ENCODE data around the gene RNU5D-1. TPM values are rescaled to one million over a fixed set of nuclear protein-coding genes. Genes with fewer than 3 reads are reported as not detected.

The RNU5D-1 gene
- total RNA-seq, 2 experiments from 2014 or later: not detected

GRCh38 chr1:44695671-44696070, 35.3 kb downstream of the RNU5D-1 start:
- Mint-ChIP-seq H3K27me3 (peaks cover 5% of the 10 kb centered on the region), H3K36me3 (ENCODE audit: low read depth) (no peaks in the 10 kb centered on the region), H3K4me1 (ENCODE audit: low read depth) (peaks cover 14% of the 10 kb centered on the region), H3K27ac (no peak overlapping the region), H3K4me3 (no peak overlapping the region), H3K9me3 (no peaks in the 10 kb centered on the region)
- no peak overlapping the region for H3K4me3 ChIP-seq (ENCODE audit: low read length)
- no peak overlapping the region for H3K27ac ChIP-seq (ENCODE audit: low read depth in 1 of 2, low read length in 2 of 2)
- H3K9me3 ChIP-seq (ENCODE audit: control insufficient read depth in 1 of 2, insufficient read depth in 1 of 2, low read length in 2 of 2): no peaks in the 10 kb centered on the region
- peaks cover 16% of the 10 kb centered on the region for H3K4me1 ChIP-seq (ENCODE audit: insufficient read depth, low read length)
- ATAC-seq (ENCODE audit: poor library complexity): no peak
- H3K27me3 ChIP-seq (ENCODE audit: control insufficient read depth in 1 of 2, insufficient read depth in 2 of 2, low read length in 2 of 2): no peaks in the 10 kb centered on the region
- ChIA-PET POLR2A (interaction anchor here (0.8 to 2.6 kb wide), 4 partner anchors 12 to 644 kb away, joined by 3 to 16 read pairs (median 10); partner anchors contain the start of genes ARMH1, MUTYH, TMEM53 and TOE1), CTCF (interaction anchor here (0.8 kb wide), 1 partner anchor 49 kb away, joined by 4 read pairs; no protein-coding TSS in a partner anchor)
- intact Hi-C loops (cut with DNase I, micrococcal nuclease): no loop called here
- H3K36me3 ChIP-seq (ENCODE audit: insufficient read depth, low read length): no peaks in the 10 kb centered on the region
- no peak for DNase-seq
- TF ChIP-seq, protein P1, sequence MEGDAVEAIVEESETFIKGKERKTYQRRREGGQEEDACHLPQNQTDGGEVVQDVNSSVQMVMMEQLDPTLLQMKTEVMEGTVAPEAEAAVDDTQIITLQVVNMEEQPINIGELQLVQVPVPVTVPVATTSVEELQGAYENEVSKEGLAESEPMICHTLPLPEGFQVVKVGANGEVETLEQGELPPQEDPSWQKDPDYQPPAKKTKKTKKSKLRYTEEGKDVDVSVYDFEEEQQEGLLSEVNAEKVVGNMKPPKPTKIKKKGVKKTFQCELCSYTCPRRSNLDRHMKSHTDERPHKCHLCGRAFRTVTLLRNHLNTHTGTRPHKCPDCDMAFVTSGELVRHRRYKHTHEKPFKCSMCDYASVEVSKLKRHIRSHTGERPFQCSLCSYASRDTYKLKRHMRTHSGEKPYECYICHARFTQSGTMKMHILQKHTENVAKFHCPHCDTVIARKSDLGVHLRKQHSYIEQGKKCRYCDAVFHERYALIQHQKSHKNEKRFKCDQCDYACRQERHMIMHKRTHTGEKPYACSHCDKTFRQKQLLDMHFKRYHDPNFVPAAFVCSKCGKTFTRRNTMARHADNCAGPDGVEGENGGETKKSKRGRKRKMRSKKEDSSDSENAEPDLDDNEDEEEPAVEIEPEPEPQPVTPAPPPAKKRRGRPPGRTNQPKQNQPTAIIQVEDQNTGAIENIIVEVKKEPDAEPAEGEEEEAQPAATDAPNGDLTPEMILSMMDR (IDR thresholded peaks at IDR 0.05): no peak

GRCh38 chr1:44694863-44695478, 36.0 kb downstream of the RNU5D-1 start:
- intact Hi-C loops (cut with DNase I, micrococcal nuclease): no loop called here
- CTCF ChIA-PET: interaction anchor here (0.7 to 0.8 kb wide), 2 partner anchors 48 to 321 kb away, joined by 3 to 4 read pairs; no protein-coding TSS in a partner anchor
- Histone ChIP-seq H3K9me3 (ENCODE audit: control insufficient read depth in 1 of 2, insufficient read depth in 1 of 2, low read length in 2 of 2) (no peaks in the 10 kb centered on the region), H3K27me3 (ENCODE audit: control insufficient read depth in 1 of 2, insufficient read depth in 2 of 2, low read length in 2 of 2) (no peaks in the 10 kb centered on the region), H3K4me3 (ENCODE audit: low read length) (no peak overlapping the region), H3K36me3 (ENCODE audit: insufficient read depth, low read length) (no peaks in the 10 kb centered on the region), H3K27ac (ENCODE audit: low read depth in 1 of 2, low read length in 2 of 2) (no peak overlapping the region), H3K4me1 (ENCODE audit: insufficient read depth, low read length) (peaks cover 16% of the 10 kb centered on the region)
- H3K36me3 Mint-ChIP-seq (ENCODE audit: low read depth): no peaks in the 10 kb centered on the region
- no peaks in the 10 kb centered on the region for H3K9me3 Mint-ChIP-seq
- ATAC-seq (ENCODE audit: poor library complexity) (no peak), DNase-seq (no peak)
- H3K27me3 Mint-ChIP-seq: peaks cover 5% of the 10 kb centered on the region
- peaks cover 14% of the 10 kb centered on the region for H3K4me1 Mint-ChIP-seq (ENCODE audit: low read depth)
- no peak overlapping the region for H3K4me3 Mint-ChIP-seq
- TF ChIP-seq, protein P1 (IDR thresholded peaks at IDR 0.05): no peak
- POLR2A ChIA-PET: interaction anchor here (2.1 to 2.6 kb wide), 2 partner anchors 21 to 27 kb away, joined by 14 to 16 read pairs; partner anchors contain the start of genes ARMH1 and TMEM53
- no peak overlapping the region for H3K27ac Mint-ChIP-seq

GRCh38 chr1:44693900-44694299, 37.1 kb downstream of the RNU5D-1 start:
- intact Hi-C loops (cut with DNase I, micrococcal nuclease): no loop called here
- no peaks in the 10 kb centered on the region for H3K36me3 Mint-ChIP-seq (ENCODE audit: low read depth)
- peaks cover 16% of the 10 kb centered on the region for H3K4me1 ChIP-seq (ENCODE audit: insufficient read depth, low read length)
- no peaks in the 10 kb centered on the region for H3K9me3 Mint-ChIP-seq
- no peak for ATAC-seq (ENCODE audit: poor library complexity)
- ChIA-PET CTCF (no interaction called here), POLR2A (no interaction called here)
- peaks cover 14% of the 10 kb centered on the region for H3K4me1 Mint-ChIP-seq (ENCODE audit: low read depth)
- DNase-seq: no peak
- TF ChIP-seq, protein P1 (IDR thresholded peaks at IDR 0.05): no peak
- no peak overlapping the region for H3K27ac Mint-ChIP-seq
- no peak overlapping the region for H3K27ac ChIP-seq (ENCODE audit: low read depth in 1 of 2, low read length in 2 of 2)
- H3K9me3 ChIP-seq (ENCODE audit: control insufficient read depth in 1 of 2, insufficient read depth in 1 of 2, low read length in 2 of 2): no peaks in the 10 kb centered on the region
- no peak overlapping the region for H3K4me3 Mint-ChIP-seq
- no peaks in the 10 kb centered on the region for H3K27me3 ChIP-seq (ENCODE audit: control insufficient read depth in 1 of 2, insufficient read depth in 2 of 2, low read length in 2 of 2)
- no peaks in the 10 kb centered on the region for H3K36me3 ChIP-seq (ENCODE audit: insufficient read depth, low read length)
- peaks cover 5% of the 10 kb centered on the region for H3K27me3 Mint-ChIP-seq
- no peak overlapping the region for H3K4me3 ChIP-seq (ENCODE audit: low read length)
